Cardiac fibroblast (primary cell): ENCODE results near the gene MINDY2.
A peak's percentile ranks its signal among the peaks of the same experiment; 100 is the strongest.
"Not testable (repeated sequence)": the region's sequence is repeated elsewhere in the genome, so short reads cannot be mapped to it uniquely, and the experiment has no call there.

Experiments
- DNase-seq, 2 donors: peaks; one replicate each; pipeline versions ENCODE4 v3.0.0 to v3.0.0-alpha.2; 2010; ENCODE audit warnings: low read depth in 2 of 2
- H3K4me3 ChIP-seq, 2 donors: replicated peaks in 1 of 2; 1 replicate in 1 of 2; 2 replicates in 1 of 2; pipeline ENCODE4 v1.5.1; 2011; ENCODE audit warnings: low read depth in 2 of 2, low read length in 2 of 2, mild to moderate bottlenecking in 2 of 2, moderate library complexity in 1 of 2
- CTCF ChIP-seq: IDR thresholded peaks from one replicate; pipeline ENCODE4 v1.5.1; 2011; ENCODE audit warnings: low read depth, mild to moderate bottlenecking, low read length, inconsistent platforms

Gene MINDY2

DNA sequence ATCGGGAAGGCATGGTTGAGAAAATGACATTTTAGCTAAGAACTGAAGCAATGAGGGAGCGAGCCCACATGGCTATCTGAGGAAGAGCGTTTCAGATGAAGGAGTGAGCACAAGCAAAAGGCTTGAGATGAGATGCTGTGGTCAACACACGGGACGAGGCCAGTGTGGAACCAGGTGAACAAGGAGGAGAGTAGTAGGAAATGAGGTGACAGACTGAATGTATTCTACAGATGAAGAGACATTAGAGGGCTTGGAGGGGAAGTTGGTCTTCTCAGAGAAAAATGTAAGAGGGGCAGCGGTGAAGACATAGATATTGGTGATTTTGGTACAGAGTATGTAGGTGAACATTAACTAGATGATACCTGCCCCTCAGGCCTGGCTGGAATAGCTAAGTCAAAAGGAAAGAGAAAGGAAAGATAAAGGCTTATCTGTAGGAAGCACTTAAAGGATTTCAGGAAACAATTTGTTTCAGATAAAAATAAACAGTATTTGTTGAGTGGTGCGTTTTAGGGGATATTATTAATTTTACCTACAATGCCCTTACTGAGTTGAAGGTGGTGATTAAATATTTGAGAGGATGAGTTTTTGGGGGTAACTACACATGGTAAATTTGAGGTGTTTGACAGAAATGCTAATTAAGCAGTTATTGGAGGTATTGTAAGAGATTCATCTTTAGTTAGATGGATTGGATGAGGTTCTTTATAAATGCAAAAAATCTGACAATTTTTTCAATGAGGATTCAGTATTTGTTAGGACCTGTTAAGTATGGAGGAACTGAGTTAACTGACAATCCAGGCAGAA, 105.4 kb downstream of the MINDY2 start:
- no peak for DNase-seq
- TF ChIP-seq CTCF, result no peak
- no peak overlapping the region for H3K4me3 ChIP-seq

GRCh38 chr15:58877999-58878825, 107.1 kb downstream of the MINDY2 start:
- no peak overlapping the region for H3K4me3 ChIP-seq
- TF ChIP-seq CTCF, result no peak
- no peak for DNase-seq

DNA sequence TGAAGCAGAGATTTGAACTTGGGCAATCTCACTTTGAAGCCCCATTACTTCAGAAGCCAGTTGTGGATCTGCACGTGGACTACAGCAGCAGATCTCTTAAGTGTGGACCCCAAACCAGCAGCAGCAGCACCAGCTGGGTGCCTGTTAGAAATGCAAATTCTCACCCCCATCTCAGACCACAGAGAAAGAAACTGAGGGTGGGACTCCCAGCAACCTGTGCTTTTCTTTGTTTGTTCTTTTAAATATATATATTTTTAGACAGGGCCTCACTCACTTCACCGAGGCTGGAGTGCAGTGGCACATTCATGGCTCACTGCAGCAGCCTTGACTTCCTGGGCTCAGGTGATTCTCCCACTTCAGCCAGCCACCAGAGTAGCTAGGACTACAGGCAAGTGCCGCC, 109.2 kb downstream of the MINDY2 start:
- no peak for DNase-seq
- H3K4me3 ChIP-seq, result no peak overlapping the region
- TF ChIP-seq CTCF, result no peak

GRCh38 chr15:58882243-58882642, 111.1 kb downstream of the MINDY2 start:
- no peak overlapping the region for H3K4me3 ChIP-seq
- no peak for DNase-seq
- TF ChIP-seq CTCF, result no peak

- H3K4me3 ChIP-seq, DNase-seq: not testable (repeated sequence)
Observed at GRCh38 chr15:58883926-58884325, 112.8 kb downstream of the MINDY2 start.

DNA sequence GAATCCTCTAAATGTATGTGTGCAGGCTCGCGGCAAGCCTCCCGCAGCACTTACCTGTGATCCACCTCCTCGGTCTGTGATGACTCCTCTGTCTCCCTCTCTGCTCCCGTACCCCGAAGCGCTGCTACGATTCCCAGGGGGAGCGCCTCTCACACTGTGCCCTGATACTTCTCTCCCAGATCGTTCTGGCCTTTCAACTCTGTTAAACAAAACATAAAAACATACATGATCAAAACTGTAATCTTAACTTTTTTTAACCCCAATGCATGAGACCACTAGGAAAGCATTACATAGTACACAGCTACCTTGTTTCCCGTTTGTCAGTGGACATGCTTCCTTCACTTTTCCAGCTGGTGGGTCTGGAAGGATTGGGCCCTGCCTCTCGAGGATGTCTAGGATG, 115.8 kb downstream of the MINDY2 start:
- no peak overlapping the region for H3K4me3 ChIP-seq
- TF ChIP-seq CTCF, result no peak
- no peak for DNase-seq

DNA sequence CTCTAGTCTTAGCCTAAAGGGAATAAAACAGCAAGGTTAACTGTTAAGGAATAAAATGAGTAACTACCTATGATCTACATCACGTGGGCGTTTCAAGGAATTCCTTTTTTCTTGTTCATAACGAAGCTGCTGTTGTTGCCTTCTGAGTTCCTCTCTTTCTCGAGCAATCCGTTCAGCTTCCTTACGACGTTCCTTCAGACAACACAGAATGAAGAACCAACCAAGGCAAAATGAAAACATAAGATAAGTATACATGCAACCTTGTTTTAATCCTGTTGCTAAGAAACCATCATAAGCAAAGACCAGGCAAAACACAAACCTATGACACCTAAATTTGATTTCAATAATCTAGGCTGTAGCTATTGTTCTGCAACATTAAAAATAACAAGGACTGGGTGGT, 118.3 kb downstream of the MINDY2 start:
- no peak for TF ChIP-seq CTCF
- DNase-seq, result peak in 1 of 2 donors; percentile 5
- H3K4me3 ChIP-seq, result no peak overlapping the region
